Osteocyte (in vitro differentiated cells): ENCODE results near the gene TPH1. TPM values are rescaled to one million over a fixed set of nuclear protein-coding genes. Genes with fewer than 3 reads are reported as not detected.

Source experiments
- DNase-seq: peaks from one replicate; pipeline ENCODE4 v3.0.0; 2021; ENCODE audit warnings: mixed read lengths; ENCODE audit not compliant: unreplicated experiment; ENCODE audit errors: extremely low spot score
- H3K27ac Mint-ChIP-seq: one replicate; pipeline ENCODE4 v1.8.0; 2021; ENCODE audit warnings: mild to moderate bottlenecking, mixed read lengths; ENCODE audit not compliant: unreplicated experiment
- H3K27me3 Mint-ChIP-seq: one replicate; pipeline ENCODE4 v1.8.0; 2021; ENCODE audit warnings: mixed read lengths; ENCODE audit not compliant: unreplicated experiment
- H3K36me3 Mint-ChIP-seq: one replicate; pipeline ENCODE4 v1.8.0; 2021; ENCODE audit warnings: mixed read lengths; ENCODE audit not compliant: unreplicated experiment
- H3K4me1 Mint-ChIP-seq: one replicate; pipeline ENCODE4 v1.8.0; 2021; ENCODE audit warnings: mixed read lengths; ENCODE audit not compliant: unreplicated experiment
- H3K4me3 Mint-ChIP-seq: one replicate; pipeline ENCODE4 v1.8.0; 2021; ENCODE audit warnings: mild to moderate bottlenecking, moderate library complexity, mixed read lengths; ENCODE audit not compliant: unreplicated experiment
- H3K9me3 Mint-ChIP-seq: one replicate; pipeline ENCODE4 v1.8.0; 2021; ENCODE audit warnings: mixed read lengths; ENCODE audit not compliant: unreplicated experiment
- CTCF ChIP-seq: fragments of 200-600 bp; sonication (generic); IDR thresholded peaks from 2 replicates; pipeline ENCODE4 v1.5.0; 2021; ENCODE audit warnings: antibody characterized with exemption, mild to moderate bottlenecking, moderate library complexity
- total RNA-seq: library from RNA; stranded (reverse); gene quantifications from 2 replicates; pipeline ENCODE4 v1.2.1, GENCODE V29; 2021

The TPH1 gene
- total RNA-seq, 1 donor from 2014 or later = 0.11 TPM

GRCh38 chr11:18014876-18015275 lies 31.2 kb downstream of the TPH1 start:
- H3K4me3 Mint-ChIP-seq = peak overlapping the region; percentile 3
- DNase-seq = no peak
- H3K9me3 Mint-ChIP-seq = no peaks in the 10 kb centered on the region
- no peak overlapping the region for H3K27ac Mint-ChIP-seq
- H3K4me1 Mint-ChIP-seq = peaks cover 18% of the 10 kb centered on the region
- TF ChIP-seq CTCF = no peak
- peaks cover 26% of the 10 kb centered on the region for H3K27me3 Mint-ChIP-seq
- no peaks in the 10 kb centered on the region for H3K36me3 Mint-ChIP-seq

GRCh38 chr11:18013790-18014507 lies 32.1 kb downstream of the TPH1 start:
- H3K27me3 Mint-ChIP-seq = peaks cover 21% of the 10 kb centered on the region
- no peak for DNase-seq
- H3K36me3 Mint-ChIP-seq = no peaks in the 10 kb centered on the region
- H3K27ac Mint-ChIP-seq = no peak overlapping the region
- TF ChIP-seq CTCF = no peak
- H3K4me1 Mint-ChIP-seq = peaks cover 18% of the 10 kb centered on the region
- H3K9me3 Mint-ChIP-seq = no peaks in the 10 kb centered on the region
- H3K4me3 Mint-ChIP-seq = peak overlapping the region; percentile 98

- H3K27ac Mint-ChIP-seq = peak within 1 kb of the TSS; percentile 73
- DNase-seq = peak; percentile 93
- H3K27me3 Mint-ChIP-seq = peaks cover 21% of the 10 kb centered on the region
- no peaks in the 10 kb centered on the region for H3K36me3 Mint-ChIP-seq
- H3K9me3 Mint-ChIP-seq = no peaks in the 10 kb centered on the region
- peaks cover 18% of the 10 kb centered on the region for H3K4me1 Mint-ChIP-seq
- H3K4me3 Mint-ChIP-seq = peak within 1 kb of the TSS; percentile 98
- peak; percentile 28 for TF ChIP-seq CTCF
Measured at GRCh38 chr11:18012906-18013781, 32.9 kb downstream of the TPH1 start, which contains the start of gene SERGEF. Gene SERGEF, minus strand, starts transcription at chr11:18013047. Its CDS starts 37 bp downstream, at chr11:18013010.

GRCh38 chr11:18012122-18012905 lies 33.8 kb downstream of the TPH1 start:
- Mint-ChIP-seq H3K4me3 (peak overlapping the region; percentile 98), H3K4me1 (peaks cover 18% of the 10 kb centered on the region)
- DNase-seq = no peak

More at GRCh38 chr11:18012122-18012905, 33.8 kb downstream of the TPH1 start:
- Mint-ChIP-seq H3K36me3 (no peaks in the 10 kb centered on the region), H3K27me3 (peaks cover 21% of the 10 kb centered on the region), H3K9me3 (no peaks in the 10 kb centered on the region), H3K27ac (peak overlapping the region; percentile 70)
- TF ChIP-seq CTCF = no peak
